ENCODE measurements around the gene CAV3.

Gene CAV3

DNA sequence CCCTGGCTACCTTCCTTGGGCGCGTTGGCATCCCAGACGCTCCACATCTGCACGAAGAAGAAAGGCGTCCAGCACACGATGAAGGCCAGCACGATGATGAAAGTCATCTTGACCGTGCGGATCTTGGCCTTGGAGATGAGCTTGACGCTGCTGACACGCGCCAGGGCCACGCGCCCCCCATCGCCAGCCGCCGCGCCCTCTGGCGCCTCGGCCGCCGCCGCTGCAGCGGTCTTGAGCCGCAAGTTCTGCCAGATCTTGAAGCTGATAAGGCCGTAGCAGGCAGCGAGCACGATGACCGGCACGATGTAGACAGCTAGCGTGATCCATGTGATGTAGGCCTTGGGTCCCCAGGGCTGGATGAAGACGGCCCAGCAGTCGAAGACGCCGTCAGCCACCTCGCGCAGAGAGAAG, 33.7 kb downstream of the CAV3 start:
- Histone ChIP-seq H3K27me3 (replicated peaks) (no peaks in the 10 kb centered on the region), H3K4me3 (ENCODE audit: low read depth, low read length) (no peak overlapping the region), H3K36me3 (replicated peaks) (no peaks in the 10 kb centered on the region), H3K27ac (no peak overlapping the region)
- no peak for DNase-seq
- TF ChIP-seq, protein P1, sequence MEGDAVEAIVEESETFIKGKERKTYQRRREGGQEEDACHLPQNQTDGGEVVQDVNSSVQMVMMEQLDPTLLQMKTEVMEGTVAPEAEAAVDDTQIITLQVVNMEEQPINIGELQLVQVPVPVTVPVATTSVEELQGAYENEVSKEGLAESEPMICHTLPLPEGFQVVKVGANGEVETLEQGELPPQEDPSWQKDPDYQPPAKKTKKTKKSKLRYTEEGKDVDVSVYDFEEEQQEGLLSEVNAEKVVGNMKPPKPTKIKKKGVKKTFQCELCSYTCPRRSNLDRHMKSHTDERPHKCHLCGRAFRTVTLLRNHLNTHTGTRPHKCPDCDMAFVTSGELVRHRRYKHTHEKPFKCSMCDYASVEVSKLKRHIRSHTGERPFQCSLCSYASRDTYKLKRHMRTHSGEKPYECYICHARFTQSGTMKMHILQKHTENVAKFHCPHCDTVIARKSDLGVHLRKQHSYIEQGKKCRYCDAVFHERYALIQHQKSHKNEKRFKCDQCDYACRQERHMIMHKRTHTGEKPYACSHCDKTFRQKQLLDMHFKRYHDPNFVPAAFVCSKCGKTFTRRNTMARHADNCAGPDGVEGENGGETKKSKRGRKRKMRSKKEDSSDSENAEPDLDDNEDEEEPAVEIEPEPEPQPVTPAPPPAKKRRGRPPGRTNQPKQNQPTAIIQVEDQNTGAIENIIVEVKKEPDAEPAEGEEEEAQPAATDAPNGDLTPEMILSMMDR (IDR thresholded peaks at IDR 0.05; ENCODE audit: low read depth, low read length, missing control alignments), result no peak
- in situ Hi-C loops (cut with HindIII; ENCODE audit: low pct_ligation_motif_present, low sequenced_read_pairs), result no loop called here

DNA sequence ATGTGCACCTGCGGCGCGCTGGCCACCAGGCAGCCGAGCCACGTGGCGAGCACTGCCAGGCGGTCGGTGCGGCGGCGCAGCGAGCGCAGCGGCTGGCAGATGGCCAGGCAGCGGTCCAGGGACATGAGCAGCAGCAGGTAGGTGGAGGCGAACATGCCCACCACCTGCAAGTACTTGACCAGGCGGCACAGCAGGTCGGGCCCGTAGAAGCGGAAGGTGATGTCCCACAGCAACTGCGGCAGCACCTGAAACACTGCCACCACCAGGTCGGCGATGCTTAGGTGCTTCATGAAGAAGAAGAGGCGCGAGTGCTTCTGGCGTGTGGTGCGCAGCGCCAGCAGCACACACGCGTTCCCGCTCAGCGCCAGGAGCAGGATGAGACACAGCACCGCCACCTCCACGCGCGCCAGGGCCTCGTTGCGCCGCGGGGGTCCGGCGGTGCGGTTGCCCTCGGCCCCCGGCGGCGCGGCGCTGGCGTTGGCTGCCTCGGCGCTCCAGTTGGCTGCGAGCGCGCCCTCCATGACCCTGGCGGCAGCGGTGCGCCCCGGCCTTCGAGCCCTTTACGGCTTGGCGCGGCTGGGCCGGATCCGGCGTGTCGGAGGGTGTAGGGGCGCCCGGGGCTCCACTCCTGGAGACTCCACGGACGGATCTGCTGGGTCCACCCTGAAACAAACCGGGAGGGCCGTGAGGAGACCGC, 34.2 kb downstream of the CAV3 start:
- DNase-seq, result no peak
- Histone ChIP-seq H3K4me3 (ENCODE audit: low read depth, low read length) (peak overlapping the region; percentile 60), H3K36me3 (replicated peaks) (no peaks in the 10 kb centered on the region), H3K27me3 (replicated peaks) (no peaks in the 10 kb centered on the region), H3K27ac (no peak overlapping the region)
- in situ Hi-C loops (cut with HindIII; ENCODE audit: low pct_ligation_motif_present, low sequenced_read_pairs), result no loop called here
- TF ChIP-seq, protein P1 (IDR thresholded peaks at IDR 0.05; ENCODE audit: low read depth, low read length, missing control alignments), result peak; percentile 39

DNA sequence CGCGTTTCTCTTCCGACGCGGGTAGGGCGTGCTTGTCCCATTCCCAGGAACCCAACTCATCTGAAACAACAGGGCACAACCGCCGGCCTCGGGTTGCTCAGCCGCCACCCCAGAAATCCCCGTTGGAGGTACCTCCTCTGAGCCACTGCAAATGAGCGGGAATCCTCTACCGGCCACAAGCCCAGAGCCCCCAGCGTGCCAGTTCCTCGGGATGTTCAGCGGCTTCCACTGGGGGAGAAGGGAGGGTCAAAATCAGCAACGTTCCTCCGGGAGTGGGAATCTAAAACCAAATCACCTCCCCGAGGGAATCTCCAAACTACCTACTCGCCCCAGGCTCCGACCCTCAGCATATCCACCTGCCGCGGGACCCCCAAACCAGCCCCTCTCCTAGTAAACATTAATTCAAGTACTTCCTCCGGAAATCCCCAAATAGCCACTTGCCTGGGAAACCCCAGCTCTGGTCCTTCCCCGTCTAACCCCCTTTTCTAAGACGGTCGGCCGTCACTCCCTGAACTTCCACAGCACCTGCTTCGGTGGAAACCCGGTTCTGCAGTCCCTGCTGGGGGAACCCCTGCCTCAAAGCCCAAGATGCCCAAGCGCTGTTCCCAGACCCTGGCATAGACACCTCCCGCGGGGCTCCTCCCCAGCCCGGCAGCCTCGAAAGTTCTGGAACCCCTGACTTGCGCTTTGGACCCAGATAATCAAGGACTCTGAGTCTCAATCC, 34.9 kb downstream of the CAV3 start:
- H3K27me3 ChIP-seq (replicated peaks), result no peaks in the 10 kb centered on the region
- H3K36me3 ChIP-seq (replicated peaks), result no peaks in the 10 kb centered on the region
- TF ChIP-seq, protein P1 (IDR thresholded peaks at IDR 0.05; ENCODE audit: low read depth, low read length, missing control alignments), result no peak
- in situ Hi-C loops (cut with HindIII; ENCODE audit: low pct_ligation_motif_present, low sequenced_read_pairs), result no loop called here
- no peak for DNase-seq
- no peak overlapping the region for H3K27ac ChIP-seq
- peak overlapping the region; percentile 60 for H3K4me3 ChIP-seq (ENCODE audit: low read depth, low read length)

- in situ Hi-C loops (cut with HindIII; ENCODE audit: low pct_ligation_motif_present, low sequenced_read_pairs), result no loop called here
- Histone ChIP-seq H3K36me3 (replicated peaks) (no peaks in the 10 kb centered on the region), H3K4me3 (ENCODE audit: low read depth, low read length) (peak within 1 kb of the TSS; percentile 60), H3K27me3 (replicated peaks) (no peaks in the 10 kb centered on the region), H3K27ac (peak within 1 kb of the TSS; percentile 43)
- TF ChIP-seq, protein P1 (IDR thresholded peaks at IDR 0.05; ENCODE audit: low read depth, low read length, missing control alignments), result peak; percentile 92
- DNase-seq, result peak; percentile 79
These were observed 35.7 kb downstream of the CAV3 start, which contains the start of gene OXTR for GRCh38 chr3:8769088-8769822. TSS of gene OXTR (minus strand) at chr3:8769613. CDS start at chr3:8768187, 1,426 bp downstream.

- in situ Hi-C loops (cut with HindIII; ENCODE audit: low pct_ligation_motif_present, low sequenced_read_pairs), result no loop called here
- TF ChIP-seq, protein P1 (IDR thresholded peaks at IDR 0.05; ENCODE audit: low read depth, low read length, missing control alignments), result no peak
- Histone ChIP-seq H3K27ac (no peak overlapping the region), H3K36me3 (replicated peaks) (no peaks in the 10 kb centered on the region), H3K4me3 (ENCODE audit: low read depth, low read length) (no peak overlapping the region), H3K27me3 (replicated peaks) (no peaks in the 10 kb centered on the region)
- DNase-seq, result no peak
These were observed 40.4 kb downstream of the CAV3 start for GRCh38 chr3:8773941-8774542.
